Measurements from ENCODE around the gene CASZ1. TPM values are rescaled to one million over a fixed set of nuclear protein-coding genes. Genes with fewer than 3 reads are reported as not detected.

The CASZ1 gene
- total RNA-seq, 1 donor, result 0.09 TPM

- TF ChIP-seq CTCF (IDR thresholded peaks at IDR 0.05; ENCODE audit: insufficient read depth, low read length), result no peak
- H3K4me3 ChIP-seq (ENCODE audit: low read depth, low read length), result no peak overlapping the region
- DNase-seq (ENCODE audit: low read depth), result no peak
Observed at GRCh38 chr1:10744654-10745238, 51.7 kb downstream of the CASZ1 start.

GRCh38 chr1:10744029-10744428 lies 52.4 kb downstream of the CASZ1 start:
- no peak for TF ChIP-seq CTCF (IDR thresholded peaks at IDR 0.05; ENCODE audit: insufficient read depth, low read length)
- DNase-seq (ENCODE audit: low read depth), result no peak
- H3K4me3 ChIP-seq (ENCODE audit: low read depth, low read length), result no peak overlapping the region

GRCh38 chr1:10741696-10742095 lies 54.8 kb downstream of the CASZ1 start:
- no peak for TF ChIP-seq CTCF (IDR thresholded peaks at IDR 0.05; ENCODE audit: insufficient read depth, low read length)
- no peak overlapping the region for H3K4me3 ChIP-seq (ENCODE audit: low read depth, low read length)
- no peak for DNase-seq (ENCODE audit: low read depth)

GRCh38 chr1:10740123-10740522 lies 56.3 kb downstream of the CASZ1 start:
- DNase-seq (ENCODE audit: low read depth), result no peak
- H3K4me3 ChIP-seq (ENCODE audit: low read depth, low read length), result no peak overlapping the region
- no peak for TF ChIP-seq CTCF (IDR thresholded peaks at IDR 0.05; ENCODE audit: insufficient read depth, low read length)

- no peak overlapping the region for H3K4me3 ChIP-seq (ENCODE audit: low read depth, low read length)
- no peak for TF ChIP-seq CTCF (IDR thresholded peaks at IDR 0.05; ENCODE audit: insufficient read depth, low read length)
- no peak for DNase-seq (ENCODE audit: low read depth)
Observed at GRCh38 chr1:10739589-10739988, 56.9 kb downstream of the CASZ1 start.

- DNase-seq (ENCODE audit: low read depth), result no peak
- TF ChIP-seq CTCF (IDR thresholded peaks at IDR 0.05; ENCODE audit: insufficient read depth, low read length), result no peak
- H3K4me3 ChIP-seq (ENCODE audit: low read depth, low read length), result no peak overlapping the region
Observed at GRCh38 chr1:10738061-10739058, 58.1 kb downstream of the CASZ1 start.
